Lower leg skin (tissue), 3 donors: ENCODE results near the gene GRAP2.

Source experiments
- POLR2A ChIP-seq, 2 donors: fragments of 450-650 bp; IDR thresholded peaks; one replicate each; pipeline ENCODE4 v1.6.1; 2016 to 2017; ENCODE audit warnings: antibody characterized with exemption in 2 of 2, mild to moderate bottlenecking in 1 of 2, moderate library complexity in 1 of 2
- TF ChIP-seq, protein P1 (sequence below), 3 donors: fragments of 450-650 bp; IDR thresholded peaks; one replicate each; pipeline ENCODE4 v1.5.1; 2016; ENCODE audit warnings: antibody characterized with exemption in 3 of 3, mild to moderate bottlenecking in 3 of 3, moderate library complexity in 2 of 3

GRCh38 chr22:39997421-39997820, 96.5 kb downstream of the GRAP2 start:
- TF ChIP-seq POLR2A (IDR thresholded peaks at IDR 0.05) = no peak
- TF ChIP-seq, protein P1, sequence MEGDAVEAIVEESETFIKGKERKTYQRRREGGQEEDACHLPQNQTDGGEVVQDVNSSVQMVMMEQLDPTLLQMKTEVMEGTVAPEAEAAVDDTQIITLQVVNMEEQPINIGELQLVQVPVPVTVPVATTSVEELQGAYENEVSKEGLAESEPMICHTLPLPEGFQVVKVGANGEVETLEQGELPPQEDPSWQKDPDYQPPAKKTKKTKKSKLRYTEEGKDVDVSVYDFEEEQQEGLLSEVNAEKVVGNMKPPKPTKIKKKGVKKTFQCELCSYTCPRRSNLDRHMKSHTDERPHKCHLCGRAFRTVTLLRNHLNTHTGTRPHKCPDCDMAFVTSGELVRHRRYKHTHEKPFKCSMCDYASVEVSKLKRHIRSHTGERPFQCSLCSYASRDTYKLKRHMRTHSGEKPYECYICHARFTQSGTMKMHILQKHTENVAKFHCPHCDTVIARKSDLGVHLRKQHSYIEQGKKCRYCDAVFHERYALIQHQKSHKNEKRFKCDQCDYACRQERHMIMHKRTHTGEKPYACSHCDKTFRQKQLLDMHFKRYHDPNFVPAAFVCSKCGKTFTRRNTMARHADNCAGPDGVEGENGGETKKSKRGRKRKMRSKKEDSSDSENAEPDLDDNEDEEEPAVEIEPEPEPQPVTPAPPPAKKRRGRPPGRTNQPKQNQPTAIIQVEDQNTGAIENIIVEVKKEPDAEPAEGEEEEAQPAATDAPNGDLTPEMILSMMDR (IDR thresholded peaks at IDR 0.05) = no peak
